Liver (tissue), 9 donors: ENCODE measurements around the gene RNLS. TPM values are rescaled to one million over a fixed set of nuclear protein-coding genes. Genes with fewer than 3 reads are reported as not detected.
"Not testable (repeated sequence)": the region's sequence is repeated elsewhere in the genome, so short reads cannot be mapped to it uniquely, and the experiment has no call there.

ENCODE experiments used
- DNase-seq: peaks from one replicate; pipeline ENCODE4 v3.0.0-alpha.2; 2017; ENCODE audit warnings: low spot score
- H3K27ac ChIP-seq, 2 donors: one replicate each; pipeline ENCODE4 v1.7.0; 2013; ENCODE audit warnings: inconsistent platforms in 2 of 2, low read length in 2 of 2, control low read depth in 1 of 2, low read depth in 1 of 2, mild to moderate bottlenecking in 1 of 2
- H3K27me3 ChIP-seq, 4 donors: one replicate each; pipeline versions ENCODE4 v1.6.1 to v1.7.0; 2013; ENCODE audit warnings: low read length in 3 of 4, inconsistent platforms in 1 of 4, mild to moderate bottlenecking in 1 of 4, moderate library complexity in 1 of 4; ENCODE audit not compliant: control insufficient read depth in 4 of 4, insufficient read depth in 4 of 4
- H3K36me3 ChIP-seq, 4 donors: one replicate each; pipeline versions ENCODE4 v1.6.1 to v1.7.0; 2013; ENCODE audit warnings: low read length in 3 of 4, mild to moderate bottlenecking in 3 of 4, low read depth in 1 of 4, moderate library complexity in 1 of 4; ENCODE audit not compliant: control insufficient read depth in 4 of 4, insufficient read depth in 3 of 4
- H3K4me1 ChIP-seq, 4 donors: one replicate each; pipeline versions ENCODE4 v1.6.1 to v1.7.0; 2013; ENCODE audit warnings: low read length in 3 of 4, mild to moderate bottlenecking in 3 of 4, moderate library complexity in 1 of 4; ENCODE audit not compliant: control insufficient read depth in 4 of 4, insufficient read depth in 4 of 4
- H3K4me3 ChIP-seq, 3 donors: one replicate each; pipeline versions ENCODE4 v1.6.1 to v1.7.0; 2013; ENCODE audit warnings: low read length in 3 of 3, control low read depth in 1 of 3, low read depth in 1 of 3, mild to moderate bottlenecking in 1 of 3
- H3K9ac ChIP-seq, 2 donors: one replicate each; pipeline ENCODE4 v1.7.0; 2013; ENCODE audit warnings: low read length in 2 of 2, mild to moderate bottlenecking in 2 of 2, moderate library complexity in 2 of 2, control low read depth in 1 of 2, low read depth in 1 of 2
- H3K9me3 ChIP-seq, 4 donors: one replicate each; pipeline versions ENCODE4 v1.6.1 to v1.7.0; 2013; ENCODE audit warnings: low read length in 3 of 4; ENCODE audit not compliant: control insufficient read depth in 4 of 4
- EGR1 ChIP-seq, 2 donors: IDR thresholded peaks; 2 replicates each; pipeline ENCODE4 v1.6.1; 2016 to 2018; ENCODE audit warnings: antibody characterized with exemption in 2 of 2, low read depth in 2 of 2
- FOXA1 ChIP-seq: IDR thresholded peaks from 2 replicates; pipeline ENCODE4 v1.6.1; 2016; ENCODE audit warnings: antibody characterized with exemption
- FOXA2 ChIP-seq: IDR thresholded peaks from 2 replicates; pipeline ENCODE4 v1.6.1; 2016; ENCODE audit warnings: antibody characterized with exemption
- GABPA ChIP-seq, 2 donors: IDR thresholded peaks in 1 of 2; conservative IDR thresholded peaks in 1 of 2; 2 replicates each; pipeline ENCODE4 v1.6.1; 2016; ENCODE audit warnings: antibody characterized with exemption in 2 of 2, mild to moderate bottlenecking in 1 of 2, moderate library complexity in 1 of 2
- HNF4A ChIP-seq, 2 donors: conservative IDR thresholded peaks; 2 replicates each; pipeline ENCODE4 v1.6.1; 2016; ENCODE audit warnings: antibody characterized with exemption in 2 of 2, mild to moderate bottlenecking in 2 of 2
- HNF4G ChIP-seq: IDR thresholded peaks from 2 replicates; pipeline ENCODE4 v1.6.1; 2016; ENCODE audit warnings: antibody characterized with exemption
- JUND ChIP-seq, 2 donors: IDR thresholded peaks; 2 replicates each; pipeline ENCODE4 v1.6.1; 2016; ENCODE audit warnings: antibody characterized with exemption in 2 of 2
- NR2F2 ChIP-seq: IDR thresholded peaks from 2 replicates; pipeline ENCODE4 v1.6.1; 2016; ENCODE audit warnings: antibody characterized with exemption
- RAD21 ChIP-seq, 2 donors: IDR thresholded peaks; 2 replicates each; pipeline ENCODE4 v1.6.1; 2016; ENCODE audit warnings: antibody characterized with exemption in 2 of 2, mild to moderate bottlenecking in 2 of 2
- RXRA ChIP-seq, 2 donors: IDR thresholded peaks; 2 replicates each; pipeline ENCODE4 v1.6.1; 2017 to 2018; ENCODE audit warnings: antibody characterized with exemption in 2 of 2, mild to moderate bottlenecking in 1 of 2
- SP1 ChIP-seq: IDR thresholded peaks from 2 replicates; pipeline ENCODE4 v1.6.1; 2018; ENCODE audit warnings: antibody characterized with exemption, mild to moderate bottlenecking
- TAF1 ChIP-seq: conservative IDR thresholded peaks from 2 replicates; pipeline ENCODE4 v1.6.1; 2016; ENCODE audit warnings: antibody characterized with exemption, mild to moderate bottlenecking
- YY1 ChIP-seq: IDR thresholded peaks from 2 replicates; pipeline ENCODE4 v1.6.1; 2016; ENCODE audit warnings: antibody characterized with exemption, mild to moderate bottlenecking
- WGBS: extraction: QIAGEN DNeasy Blood & Tissue Kit; methylation state at CpG from one replicate; pipeline ENCODE4 v1.1.7; 2013; 5-methylcytosine and 5-hydroxymethylcytosine counted together
- polyA plus RNA-seq, 2 donors: library from polyadenylated mRNA; stranded (reverse) in 1 of 2; unstranded in 1 of 2; fragments of 200-250 nt in 1 of 2; fragments of >200 nt in 1 of 2; fragmentation: Nextera tagmentation in 1 of 2; extraction: Ambion mirVana in 1 of 2; gene quantifications; one replicate each; pipeline versions ENCODE4 v1.2.1 to v1.2.3, GENCODE V29; 2013 to 2015
- total RNA-seq, 2 donors: library from RNA; depleted of rRNA; stranded (reverse); fragments of >200 nt; gene quantifications; one replicate each; pipeline ENCODE4 v1.2.3, GENCODE V29; 2014
- TF ChIP-seq, protein P1 (sequence below): IDR thresholded peaks from 2 replicates; pipeline ENCODE4 v1.6.1; 2016; ENCODE audit warnings: antibody characterized with exemption
- TF ChIP-seq, protein P2 (sequence below): IDR thresholded peaks from 2 replicates; pipeline ENCODE4 v1.6.1; 2016; ENCODE audit warnings: antibody characterized with exemption
- TF ChIP-seq, protein P3 (sequence below): IDR thresholded peaks from 2 replicates; pipeline ENCODE4 v1.6.1; 2016; ENCODE audit warnings: antibody characterized with exemption, mild to moderate bottlenecking
- TF ChIP-seq, protein P4 (sequence below): IDR thresholded peaks from 2 replicates; pipeline ENCODE4 v1.6.1; 2016; ENCODE audit warnings: antibody characterized with exemption
- donor health status: healthy.
- donor health status: healthy.
- donor health status: healthy.
- donor health status: healthy.
- donor health status: healthy.

RNLS gene
- total and polyA plus RNA-seq, 4 donors: 4.1 to 12.4 (median 7.5) TPM

DNA sequence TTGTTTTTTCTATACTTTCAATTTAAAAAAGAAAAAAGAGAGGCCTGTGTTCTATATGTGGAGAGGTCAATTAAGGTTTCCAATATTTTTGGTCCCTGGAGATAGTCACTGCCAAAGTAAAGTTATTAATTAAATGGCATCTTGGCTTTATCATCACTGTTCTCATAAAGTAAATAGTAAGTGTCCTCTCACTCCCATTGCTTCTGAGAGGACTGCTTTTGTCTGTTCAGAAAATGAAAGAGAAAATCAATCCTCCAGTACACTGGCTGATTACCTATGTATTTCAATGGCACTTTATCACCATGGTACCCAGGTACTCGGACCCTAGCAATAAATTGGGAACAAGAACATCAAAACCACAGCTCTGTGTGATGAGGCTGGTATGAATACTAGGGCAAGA is 94.0 kb downstream of the RNLS start:
- H3K4me1 ChIP-seq: peaks cover 4 to 27% (median 21%) of the 10 kb centered on the region in 4 donors
- H3K4me3 ChIP-seq: no peak overlapping the region
- H3K9me3 ChIP-seq: no peaks in the 10 kb centered on the region
- peak; percentile 58 to 61 for TF ChIP-seq HNF4A (conservative IDR thresholded peaks at IDR 0.05)
- TF ChIP-seq YY1: peak; percentile 70
- peak; percentile 68 to 80 for TF ChIP-seq RXRA (IDR thresholded peaks at IDR 0.05)
- peak; percentile 21 to 35 for TF ChIP-seq RAD21 (IDR thresholded peaks at IDR 0.05)
- TF ChIP-seq, protein P1, sequence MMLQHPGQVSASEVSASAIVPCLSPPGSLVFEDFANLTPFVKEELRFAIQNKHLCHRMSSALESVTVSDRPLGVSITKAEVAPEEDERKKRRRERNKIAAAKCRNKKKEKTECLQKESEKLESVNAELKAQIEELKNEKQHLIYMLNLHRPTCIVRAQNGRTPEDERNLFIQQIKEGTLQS: no peak
- TF ChIP-seq EGR1 (IDR thresholded peaks at IDR 0.05; ENCODE audit: low read depth in 2 of 2): no peak
- TF ChIP-seq JUND (IDR thresholded peaks at IDR 0.05): peak; percentile 39 to 55
- no peak for TF ChIP-seq NR2F2
- TF ChIP-seq FOXA2: peak; percentile 68
- peak; percentile 19 for TF ChIP-seq HNF4G
- peak; percentile 17 for TF ChIP-seq FOXA1
- TF ChIP-seq, protein P2, sequence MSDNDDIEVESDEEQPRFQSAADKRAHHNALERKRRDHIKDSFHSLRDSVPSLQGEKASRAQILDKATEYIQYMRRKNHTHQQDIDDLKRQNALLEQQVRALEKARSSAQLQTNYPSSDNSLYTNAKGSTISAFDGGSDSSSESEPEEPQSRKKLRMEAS: peak; percentile 10
- TF ChIP-seq, protein P3, sequence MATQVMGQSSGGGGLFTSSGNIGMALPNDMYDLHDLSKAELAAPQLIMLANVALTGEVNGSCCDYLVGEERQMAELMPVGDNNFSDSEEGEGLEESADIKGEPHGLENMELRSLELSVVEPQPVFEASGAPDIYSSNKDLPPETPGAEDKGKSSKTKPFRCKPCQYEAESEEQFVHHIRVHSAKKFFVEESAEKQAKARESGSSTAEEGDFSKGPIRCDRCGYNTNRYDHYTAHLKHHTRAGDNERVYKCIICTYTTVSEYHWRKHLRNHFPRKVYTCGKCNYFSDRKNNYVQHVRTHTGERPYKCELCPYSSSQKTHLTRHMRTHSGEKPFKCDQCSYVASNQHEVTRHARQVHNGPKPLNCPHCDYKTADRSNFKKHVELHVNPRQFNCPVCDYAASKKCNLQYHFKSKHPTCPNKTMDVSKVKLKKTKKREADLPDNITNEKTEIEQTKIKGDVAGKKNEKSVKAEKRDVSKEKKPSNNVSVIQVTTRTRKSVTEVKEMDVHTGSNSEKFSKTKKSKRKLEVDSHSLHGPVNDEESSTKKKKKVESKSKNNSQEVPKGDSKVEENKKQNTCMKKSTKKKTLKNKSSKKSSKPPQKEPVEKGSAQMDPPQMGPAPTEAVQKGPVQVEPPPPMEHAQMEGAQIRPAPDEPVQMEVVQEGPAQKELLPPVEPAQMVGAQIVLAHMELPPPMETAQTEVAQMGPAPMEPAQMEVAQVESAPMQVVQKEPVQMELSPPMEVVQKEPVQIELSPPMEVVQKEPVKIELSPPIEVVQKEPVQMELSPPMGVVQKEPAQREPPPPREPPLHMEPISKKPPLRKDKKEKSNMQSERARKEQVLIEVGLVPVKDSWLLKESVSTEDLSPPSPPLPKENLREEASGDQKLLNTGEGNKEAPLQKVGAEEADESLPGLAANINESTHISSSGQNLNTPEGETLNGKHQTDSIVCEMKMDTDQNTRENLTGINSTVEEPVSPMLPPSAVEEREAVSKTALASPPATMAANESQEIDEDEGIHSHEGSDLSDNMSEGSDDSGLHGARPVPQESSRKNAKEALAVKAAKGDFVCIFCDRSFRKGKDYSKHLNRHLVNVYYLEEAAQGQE: peak; percentile 20
- H3K36me3 ChIP-seq: no peaks in the 10 kb centered on the region
- H3K27me3 ChIP-seq: no peaks in the 10 kb centered on the region
- H3K27ac ChIP-seq: peak overlapping the region in 1 of 2 donors; percentile 47
- no peak overlapping the region for H3K9ac ChIP-seq
- WGBS: 16% methylated on average over 1 of the region's 1 CpG
- DNase-seq: no peak

DNA sequence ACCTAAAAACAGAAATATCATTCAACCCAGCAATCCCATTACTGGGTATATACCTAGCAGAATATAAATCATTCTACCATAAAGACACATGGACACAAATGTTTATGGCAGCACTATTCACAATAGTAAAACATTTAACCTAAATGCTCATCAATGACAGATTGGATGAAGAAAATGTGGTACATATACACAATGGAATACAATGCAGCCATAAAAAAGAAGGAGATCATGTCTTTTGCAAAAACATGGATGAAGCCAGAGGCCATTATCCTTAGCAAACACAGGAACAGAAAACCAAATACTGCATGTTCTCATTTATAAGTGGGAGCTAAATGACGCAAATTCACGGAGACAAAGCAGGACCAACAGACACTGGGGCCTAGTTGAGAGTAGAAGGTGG is 96.3 kb downstream of the RNLS start:
- H3K4me3 ChIP-seq, DNase-seq, H3K27me3 ChIP-seq, H3K9ac ChIP-seq, H3K9me3 ChIP-seq, H3K27ac ChIP-seq, H3K36me3 ChIP-seq: not testable (repeated sequence)
- 98% methylated on average over 2 of the region's 2 CpGs for WGBS
- peaks cover 4 to 24% (median 21%) of the 10 kb centered on the region in 4 donors for H3K4me1 ChIP-seq

DNA sequence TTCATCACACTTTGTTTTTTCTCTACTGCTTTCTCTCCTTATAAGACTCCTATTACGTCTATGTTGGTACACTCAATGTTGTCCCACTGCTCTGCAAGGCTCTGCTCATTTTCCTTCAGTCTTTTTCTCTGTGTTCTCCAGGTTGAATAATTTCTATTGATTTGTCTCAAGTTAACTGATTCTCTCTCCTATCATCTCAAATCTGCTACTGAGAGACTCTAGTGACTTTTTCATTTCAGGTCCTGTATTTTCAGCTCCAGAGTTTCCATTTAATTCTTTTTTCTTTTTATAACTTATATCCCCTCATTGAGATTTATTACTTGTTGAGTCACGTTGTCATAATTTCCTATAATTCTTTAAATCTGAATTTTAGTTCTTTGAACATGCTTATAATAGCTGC is 100.9 kb downstream of the RNLS start:
- Histone ChIP-seq H3K9ac (no peak overlapping the region), H3K4me3 (no peak overlapping the region), H3K4me1 (no peaks in the 10 kb centered on the region), H3K36me3 (no peaks in the 10 kb centered on the region), H3K9me3 (no peaks in the 10 kb centered on the region), H3K27ac (no peak overlapping the region), H3K27me3 (no peaks in the 10 kb centered on the region)
- WGBS: 90% methylated on average over 2 of the region's 2 CpGs
- DNase-seq: no peak
- TF ChIP-seq SP1: no peak
- TF ChIP-seq HNF4A (conservative IDR thresholded peaks at IDR 0.05): no peak
- TF ChIP-seq RAD21 (IDR thresholded peaks at IDR 0.05): no peak
- TF ChIP-seq HNF4G: no peak
- TF ChIP-seq TAF1: no peak
- no peak for TF ChIP-seq NR2F2
- TF ChIP-seq YY1: no peak
- no peak for TF ChIP-seq GABPA (IDR thresholded peaks at IDR 0.05 in 1 of 2, conservative IDR thresholded peaks at IDR 0.05 in 1 of 2)
- no peak for TF ChIP-seq FOXA2
- TF ChIP-seq, protein P4, sequence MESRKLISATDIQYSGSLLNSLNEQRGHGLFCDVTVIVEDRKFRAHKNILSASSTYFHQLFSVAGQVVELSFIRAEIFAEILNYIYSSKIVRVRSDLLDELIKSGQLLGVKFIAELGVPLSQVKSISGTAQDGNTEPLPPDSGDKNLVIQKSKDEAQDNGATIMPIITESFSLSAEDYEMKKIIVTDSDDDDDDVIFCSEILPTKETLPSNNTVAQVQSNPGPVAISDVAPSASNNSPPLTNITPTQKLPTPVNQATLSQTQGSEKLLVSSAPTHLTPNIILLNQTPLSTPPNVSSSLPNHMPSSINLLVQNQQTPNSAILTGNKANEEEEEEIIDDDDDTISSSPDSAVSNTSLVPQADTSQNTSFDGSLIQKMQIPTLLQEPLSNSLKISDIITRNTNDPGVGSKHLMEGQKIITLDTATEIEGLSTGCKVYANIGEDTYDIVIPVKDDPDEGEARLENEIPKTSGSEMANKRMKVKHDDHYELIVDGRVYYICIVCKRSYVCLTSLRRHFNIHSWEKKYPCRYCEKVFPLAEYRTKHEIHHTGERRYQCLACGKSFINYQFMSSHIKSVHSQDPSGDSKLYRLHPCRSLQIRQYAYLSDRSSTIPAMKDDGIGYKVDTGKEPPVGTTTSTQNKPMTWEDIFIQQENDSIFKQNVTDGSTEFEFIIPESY: no peak
- TF ChIP-seq, protein P1: no peak
- TF ChIP-seq FOXA1: no peak
- no peak for TF ChIP-seq EGR1 (IDR thresholded peaks at IDR 0.05; ENCODE audit: low read depth in 2 of 2)
- TF ChIP-seq, protein P3: no peak
- TF ChIP-seq, protein P2: no peak
- TF ChIP-seq JUND (IDR thresholded peaks at IDR 0.05): no peak
- no peak for TF ChIP-seq RXRA (IDR thresholded peaks at IDR 0.05)
